ENCODE data around the gene ANXA1.

ANXA1 gene

DNA sequence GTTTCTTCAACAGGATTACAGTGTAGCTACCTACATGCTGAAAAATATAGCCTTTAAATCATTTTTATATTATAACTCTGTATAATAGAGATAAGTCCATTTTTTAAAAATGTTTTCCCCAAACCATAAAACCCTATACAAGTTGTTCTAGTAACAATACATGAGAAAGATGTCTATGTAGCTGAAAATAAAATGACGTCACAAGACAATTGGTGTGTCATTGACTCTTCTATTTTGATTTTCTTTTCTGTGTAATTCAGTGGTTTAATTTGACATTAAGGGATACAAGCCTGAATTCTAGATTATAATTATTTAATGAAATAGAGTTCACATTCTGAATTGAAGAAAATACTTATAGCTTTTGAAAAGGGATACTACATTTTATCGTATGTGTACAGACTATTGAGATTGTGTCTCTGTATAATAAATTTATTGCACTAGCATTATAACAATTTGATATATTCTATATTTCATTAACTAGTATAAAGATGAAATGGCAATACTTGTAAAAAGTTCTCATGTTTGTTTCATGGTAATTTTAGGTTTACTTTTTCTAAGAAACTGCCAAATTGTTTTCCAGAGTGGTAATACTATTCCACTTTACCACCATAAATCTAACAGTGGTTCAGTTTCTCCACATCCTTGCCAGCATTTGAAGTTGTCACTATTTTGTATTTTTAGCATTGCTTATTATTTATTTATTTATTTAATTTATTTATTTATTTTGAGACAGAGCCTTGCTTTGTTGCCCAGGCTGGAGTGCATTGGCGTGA, 18.7 kb downstream of the ANXA1 start:
- DNase-seq: no peak
- Histone ChIP-seq H3K23ac (ENCODE audit: low read length) (no peak overlapping the region), H3K4me1 (ENCODE audit: control insufficient read depth, low read depth, low read length) (no peaks in the 10 kb centered on the region), H3K79me1 (ENCODE audit: low read length) (no peaks in the 10 kb centered on the region), H2BK5ac (ENCODE audit: low read length) (no peak overlapping the region), H3K4ac (ENCODE audit: low read depth, low read length) (no peak overlapping the region), H3K79me2 (ENCODE audit: control insufficient read depth, insufficient read depth, low read length) (no peaks in the 10 kb centered on the region), H3K4me2 (ENCODE audit: low read length) (no peak overlapping the region), H3K4me3 (ENCODE audit: low read length) (no peak overlapping the region), H4K8ac (ENCODE audit: low read depth, low read length) (no peak overlapping the region), H4K5ac (ENCODE audit: low read length) (no peak overlapping the region), H3K18ac (ENCODE audit: low read length) (no peak overlapping the region), H2AK5ac (ENCODE audit: low read length) (no peak overlapping the region), H3K27ac (ENCODE audit: low read depth, low read length) (no peak overlapping the region), H3K36me3 (ENCODE audit: control insufficient read depth, insufficient read depth, low read length) (no peaks in the 10 kb centered on the region), H2BK120ac (ENCODE audit: low read depth, low read length) (no peak overlapping the region), H3K56ac (ENCODE audit: low read length) (no peak overlapping the region), H3K27me3 (ENCODE audit: insufficient read depth, low read length, poor library complexity) (no peaks in the 10 kb centered on the region), H2BK15ac (replicated peaks; ENCODE audit: low read depth) (no peak overlapping the region), H3K9ac (ENCODE audit: low read length) (no peak overlapping the region)
- no CpG with 5 or more reads among the region's 3 CpGs for WGBS (ENCODE audit: extremely low coverage, insufficient coverage, low lambda C conversion rate)

GRCh38 chr9:73172901-73173215, 21.2 kb downstream of the ANXA1 start:
- Histone ChIP-seq H3K79me1 (ENCODE audit: low read length) (no peaks in the 10 kb centered on the region), H3K79me2 (ENCODE audit: control insufficient read depth, insufficient read depth, low read length) (no peaks in the 10 kb centered on the region), H2BK15ac (replicated peaks; ENCODE audit: low read depth) (no peak overlapping the region), H3K9ac (ENCODE audit: low read length) (no peak overlapping the region), H3K4me2 (ENCODE audit: low read length) (no peak overlapping the region), H3K18ac (ENCODE audit: low read length) (no peak overlapping the region), H3K27ac (ENCODE audit: low read depth, low read length) (no peak overlapping the region), H3K4me3 (ENCODE audit: low read length) (no peak overlapping the region), H2AK5ac (ENCODE audit: low read length) (no peak overlapping the region), H4K8ac (ENCODE audit: low read depth, low read length) (no peak overlapping the region), H3K4me1 (ENCODE audit: control insufficient read depth, low read depth, low read length) (no peaks in the 10 kb centered on the region), H3K23ac (ENCODE audit: low read length) (no peak overlapping the region), H3K4ac (ENCODE audit: low read depth, low read length) (no peak overlapping the region), H2BK5ac (ENCODE audit: low read length) (no peak overlapping the region), H3K56ac (ENCODE audit: low read length) (no peak overlapping the region), H3K27me3 (ENCODE audit: insufficient read depth, low read length, poor library complexity) (no peaks in the 10 kb centered on the region), H3K36me3 (ENCODE audit: control insufficient read depth, insufficient read depth, low read length) (no peaks in the 10 kb centered on the region), H4K5ac (ENCODE audit: low read length) (no peak overlapping the region), H2BK120ac (ENCODE audit: low read depth, low read length) (no peak overlapping the region)
- no peak for DNase-seq
- no CpG with 5 or more reads among the region's 3 CpGs for WGBS (ENCODE audit: extremely low coverage, insufficient coverage, low lambda C conversion rate)

DNA sequence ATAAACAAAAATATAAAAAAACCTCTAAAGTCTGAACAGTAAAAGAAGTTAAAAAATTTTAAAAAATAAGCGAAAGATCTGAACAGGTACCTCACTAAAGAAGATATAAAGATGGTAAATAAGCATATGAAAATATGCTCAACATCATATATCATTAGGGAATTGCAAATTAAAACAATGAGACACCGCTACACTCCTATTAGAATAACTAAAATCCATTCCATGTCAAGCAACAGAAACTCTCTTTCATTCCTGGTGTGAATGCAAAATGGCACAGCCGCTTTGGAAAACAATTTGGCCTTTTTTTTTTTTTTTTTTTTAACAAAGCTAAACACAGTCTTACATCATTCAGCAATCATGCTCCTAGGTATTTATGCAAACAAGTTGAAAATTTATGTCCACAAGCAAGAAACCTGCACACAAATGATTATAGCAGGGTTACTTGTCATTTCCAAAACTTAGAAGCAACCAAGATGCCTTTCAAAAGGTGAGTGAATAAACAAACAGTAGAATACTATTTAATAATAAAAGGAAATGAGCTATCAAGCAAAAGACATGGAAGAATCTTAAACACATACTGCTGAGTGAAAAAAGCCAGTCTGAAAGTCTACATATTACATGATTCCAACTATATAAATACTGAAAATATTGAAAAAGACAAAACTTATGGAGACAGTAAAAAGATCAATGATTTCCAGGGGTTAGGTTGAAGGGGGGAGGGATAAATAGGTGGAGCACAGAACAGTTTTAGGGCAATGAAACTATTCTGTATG, 22.1 kb downstream of the ANXA1 start:
- H2BK15ac ChIP-seq (replicated peaks; ENCODE audit: low read depth): no peak overlapping the region
- no peak overlapping the region for H3K4me3 ChIP-seq (ENCODE audit: low read length)
- no peaks in the 10 kb centered on the region for H3K4me1 ChIP-seq (ENCODE audit: control insufficient read depth, low read depth, low read length)
- no peak overlapping the region for H2BK120ac ChIP-seq (ENCODE audit: low read depth, low read length)
- no peak overlapping the region for H3K23ac ChIP-seq (ENCODE audit: low read length)
- no peak overlapping the region for H3K18ac ChIP-seq (ENCODE audit: low read length)
- H3K79me1 ChIP-seq (ENCODE audit: low read length): no peaks in the 10 kb centered on the region
- no peaks in the 10 kb centered on the region for H3K36me3 ChIP-seq (ENCODE audit: control insufficient read depth, insufficient read depth, low read length)
- no peak overlapping the region for H3K4me2 ChIP-seq (ENCODE audit: low read length)
- no peak overlapping the region for H2BK5ac ChIP-seq (ENCODE audit: low read length)
- no peak overlapping the region for H3K56ac ChIP-seq (ENCODE audit: low read length)
- no peak overlapping the region for H3K9ac ChIP-seq (ENCODE audit: low read length)
- no peaks in the 10 kb centered on the region for H3K27me3 ChIP-seq (ENCODE audit: insufficient read depth, low read length, poor library complexity)
- no peak overlapping the region for H4K8ac ChIP-seq (ENCODE audit: low read depth, low read length)
- no CpG with 5 or more reads among the region's 3 CpGs for WGBS (ENCODE audit: extremely low coverage, insufficient coverage, low lambda C conversion rate)
- DNase-seq: no peak
- H3K4ac ChIP-seq (ENCODE audit: low read depth, low read length): no peak overlapping the region
- H2AK5ac ChIP-seq (ENCODE audit: low read length): no peak overlapping the region
- no peaks in the 10 kb centered on the region for H3K79me2 ChIP-seq (ENCODE audit: control insufficient read depth, insufficient read depth, low read length)
- no peak overlapping the region for H3K27ac ChIP-seq (ENCODE audit: low read depth, low read length)
- H4K5ac ChIP-seq (ENCODE audit: low read length): no peak overlapping the region

- Histone ChIP-seq H3K18ac (ENCODE audit: low read length) (no peak overlapping the region), H4K8ac (ENCODE audit: low read depth, low read length) (no peak overlapping the region), H3K56ac (ENCODE audit: low read length) (no peak overlapping the region), H3K27me3 (ENCODE audit: insufficient read depth, low read length, poor library complexity) (no peaks in the 10 kb centered on the region), H3K36me3 (ENCODE audit: control insufficient read depth, insufficient read depth, low read length) (no peaks in the 10 kb centered on the region), H4K5ac (ENCODE audit: low read length) (no peak overlapping the region), H3K23ac (ENCODE audit: low read length) (no peak overlapping the region), H2BK5ac (ENCODE audit: low read length) (no peak overlapping the region), H3K79me1 (ENCODE audit: low read length) (no peaks in the 10 kb centered on the region), H3K4me2 (ENCODE audit: low read length) (no peak overlapping the region), H2BK15ac (replicated peaks; ENCODE audit: low read depth) (no peak overlapping the region), H2BK120ac (ENCODE audit: low read depth, low read length) (no peak overlapping the region), H3K4ac (ENCODE audit: low read depth, low read length) (no peak overlapping the region), H3K79me2 (ENCODE audit: control insufficient read depth, insufficient read depth, low read length) (no peaks in the 10 kb centered on the region), H3K4me1 (ENCODE audit: control insufficient read depth, low read depth, low read length) (no peaks in the 10 kb centered on the region), H2AK5ac (ENCODE audit: low read length) (no peak overlapping the region), H3K4me3 (ENCODE audit: low read length) (no peak overlapping the region), H3K27ac (ENCODE audit: low read depth, low read length) (no peak overlapping the region), H3K9ac (ENCODE audit: low read length) (no peak overlapping the region)
- no peak for DNase-seq
- WGBS (ENCODE audit: extremely low coverage, insufficient coverage, low lambda C conversion rate): no CpG with 5 or more reads among the region's 2 CpGs
Measured at GRCh38 chr9:73174330-73174980, 22.8 kb downstream of the ANXA1 start.

DNA sequence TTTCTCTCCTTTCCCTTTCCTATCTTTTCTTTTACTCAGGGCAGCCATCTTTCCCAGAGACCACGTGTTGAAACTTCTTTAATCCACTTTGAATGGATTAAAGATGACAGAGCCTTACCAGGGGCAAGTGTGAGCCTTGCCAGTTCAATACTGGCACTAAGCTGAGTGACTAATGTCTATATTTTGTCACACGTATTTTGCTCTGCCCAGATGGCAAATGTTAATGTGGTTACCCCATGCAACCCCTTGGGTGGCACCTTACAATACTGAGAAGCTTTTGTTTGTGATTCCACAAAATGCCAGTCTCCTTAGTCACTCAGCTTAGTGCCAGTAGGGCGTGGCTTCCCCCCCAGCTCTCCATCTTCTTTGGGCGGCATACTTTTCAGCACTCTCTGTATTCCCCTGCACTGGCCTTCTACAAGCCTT, 24.8 kb downstream of the ANXA1 start:
- no peak for DNase-seq
- no peak overlapping the region for H3K56ac ChIP-seq (ENCODE audit: low read length)
- H3K79me1 ChIP-seq (ENCODE audit: low read length): no peaks in the 10 kb centered on the region
- no peak overlapping the region for H2BK120ac ChIP-seq (ENCODE audit: low read depth, low read length)
- WGBS (ENCODE audit: extremely low coverage, insufficient coverage, low lambda C conversion rate): no CpG with 5 or more reads among the region's 4 CpGs
- no peak overlapping the region for H4K8ac ChIP-seq (ENCODE audit: low read depth, low read length)
- no peak overlapping the region for H2BK15ac ChIP-seq (replicated peaks; ENCODE audit: low read depth)
- H3K36me3 ChIP-seq (ENCODE audit: control insufficient read depth, insufficient read depth, low read length): no peaks in the 10 kb centered on the region
- H3K4ac ChIP-seq (ENCODE audit: low read depth, low read length): no peak overlapping the region
- no peak overlapping the region for H3K4me3 ChIP-seq (ENCODE audit: low read length)
- H3K4me2 ChIP-seq (ENCODE audit: low read length): no peak overlapping the region
- H4K5ac ChIP-seq (ENCODE audit: low read length): no peak overlapping the region
- no peak overlapping the region for H2AK5ac ChIP-seq (ENCODE audit: low read length)
- no peak overlapping the region for H3K9ac ChIP-seq (ENCODE audit: low read length)
- no peak overlapping the region for H3K23ac ChIP-seq (ENCODE audit: low read length)
- H3K18ac ChIP-seq (ENCODE audit: low read length): no peak overlapping the region
- no peaks in the 10 kb centered on the region for H3K4me1 ChIP-seq (ENCODE audit: control insufficient read depth, low read depth, low read length)
- no peaks in the 10 kb centered on the region for H3K79me2 ChIP-seq (ENCODE audit: control insufficient read depth, insufficient read depth, low read length)
- no peak overlapping the region for H2BK5ac ChIP-seq (ENCODE audit: low read length)
- no peak overlapping the region for H3K27ac ChIP-seq (ENCODE audit: low read depth, low read length)
- H3K27me3 ChIP-seq (ENCODE audit: insufficient read depth, low read length, poor library complexity): no peaks in the 10 kb centered on the region
